Effector CD8-positive, alpha-beta T cell (primary cell): ENCODE measurements around the gene DDAH1.
"Not testable (repeated sequence)": the region's sequence is repeated elsewhere in the genome, so short reads cannot be mapped to it uniquely, and the experiment has no call there.

ENCODE experiments used
- DNase-seq: peaks from one replicate; lab custom pipeline; 2025; lab: John Stamatoyannopoulos, UW
- total RNA-seq, 4 experiments: gene quantifications; one replicate each; lab custom pipeline; 2026; lab: John Stamatoyannopoulos, UW

DDAH1 gene
- 0 to 1.3 (median 0.22) reads per million in 4 experiments for total RNA-seq

DNA sequence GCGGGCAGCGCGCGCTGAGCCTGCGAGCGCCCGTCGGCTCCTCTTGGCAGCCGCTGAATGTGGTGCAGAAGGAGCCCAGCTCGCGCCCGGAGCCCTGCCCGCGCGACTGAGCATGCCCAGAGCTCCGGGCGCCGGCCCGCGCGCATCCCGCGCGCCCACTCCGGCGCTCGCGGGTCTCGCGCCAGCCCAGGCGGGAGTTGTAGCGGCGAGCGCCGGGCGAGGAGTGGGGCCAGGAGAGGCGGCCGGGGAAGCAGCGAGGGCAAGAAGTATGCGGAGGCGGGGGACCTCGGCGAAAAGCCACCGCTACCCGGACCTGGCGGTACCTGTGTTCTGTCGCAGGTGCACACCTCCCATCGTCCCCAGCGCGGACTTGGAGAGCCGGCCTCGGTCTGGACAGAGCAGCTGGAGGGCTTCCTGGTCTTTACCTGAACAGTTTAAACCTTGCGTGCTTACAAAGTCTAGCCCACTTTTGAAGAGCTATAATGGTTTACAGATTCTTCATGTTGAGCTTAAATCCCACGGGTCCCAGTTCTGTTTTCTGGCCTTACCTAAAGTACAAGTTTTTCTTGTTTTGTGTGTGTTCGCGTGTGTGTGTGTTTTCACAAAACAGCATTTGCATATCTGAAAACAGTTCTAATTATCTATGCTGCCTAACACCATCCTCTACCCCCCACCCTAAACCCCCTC is at the start of gene DDAH1:
Gene DDAH1, minus strand, starts transcription at position 61 of the 687 bp plus-strand sequence. CDS start 114 bp downstream, outside the sequence.
- no peak for DNase-seq

DNA sequence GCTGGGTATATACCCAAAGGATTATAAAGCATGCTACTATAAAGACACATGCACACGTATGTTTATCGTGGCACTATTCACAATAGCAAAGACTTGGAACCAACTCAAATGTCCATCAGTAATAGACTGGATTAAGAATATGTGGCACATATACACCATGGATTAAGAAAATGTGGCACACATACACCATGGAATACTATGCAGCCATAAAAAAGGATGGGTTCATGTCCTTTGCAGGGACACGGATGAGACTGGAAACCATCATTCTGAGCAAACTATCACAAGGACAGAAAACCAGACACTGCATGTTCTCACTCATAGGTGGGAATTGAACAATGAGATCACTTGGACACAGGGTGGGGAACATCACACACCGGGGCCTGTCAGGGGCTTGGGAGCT is 49.0 kb upstream of the DDAH1 start:
- not testable (repeated sequence) for DNase-seq

DNA sequence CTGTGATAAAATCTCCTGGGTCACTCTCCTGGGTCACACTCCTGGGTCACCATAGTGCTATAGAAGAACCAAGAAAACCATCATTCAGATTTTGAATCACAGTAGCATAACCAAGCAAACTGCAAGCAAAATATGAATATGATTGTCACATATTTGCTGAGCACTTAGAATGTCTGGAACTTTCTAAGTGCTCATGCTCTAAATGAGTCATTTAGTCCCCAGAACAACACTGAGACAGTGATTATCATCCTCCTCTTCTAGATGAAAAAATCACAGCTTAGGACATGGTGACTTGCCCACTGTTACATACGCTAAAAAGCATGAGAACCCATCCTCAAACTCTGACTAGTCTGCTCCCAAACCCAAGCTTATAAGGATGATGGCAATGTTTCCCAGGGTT is 39.5 kb upstream of the DDAH1 start:
- no peak for DNase-seq

DNA sequence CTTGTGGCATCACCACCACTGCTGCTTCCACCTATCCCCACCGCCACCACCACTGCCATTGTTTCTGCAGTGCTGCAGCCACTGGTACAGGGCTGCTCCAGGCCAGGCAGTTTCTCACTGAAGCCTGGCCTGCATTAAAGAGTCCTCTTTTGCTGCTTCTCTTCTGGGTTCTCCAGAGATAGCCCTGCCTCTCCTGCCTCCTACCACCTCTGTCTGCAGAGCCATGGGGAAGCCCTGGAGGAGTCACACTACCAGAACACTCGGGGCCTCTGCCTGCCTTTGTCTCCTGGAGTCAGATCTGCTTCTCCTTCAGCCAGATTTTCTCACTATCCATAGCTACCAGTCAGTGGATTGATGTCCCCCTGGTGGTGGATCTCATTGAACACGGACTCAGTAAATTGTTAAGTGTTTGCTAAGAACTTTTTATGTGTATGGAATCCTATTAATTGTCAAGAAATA is 37.7 kb upstream of the DDAH1 start:
- DNase-seq: no peak

DNA sequence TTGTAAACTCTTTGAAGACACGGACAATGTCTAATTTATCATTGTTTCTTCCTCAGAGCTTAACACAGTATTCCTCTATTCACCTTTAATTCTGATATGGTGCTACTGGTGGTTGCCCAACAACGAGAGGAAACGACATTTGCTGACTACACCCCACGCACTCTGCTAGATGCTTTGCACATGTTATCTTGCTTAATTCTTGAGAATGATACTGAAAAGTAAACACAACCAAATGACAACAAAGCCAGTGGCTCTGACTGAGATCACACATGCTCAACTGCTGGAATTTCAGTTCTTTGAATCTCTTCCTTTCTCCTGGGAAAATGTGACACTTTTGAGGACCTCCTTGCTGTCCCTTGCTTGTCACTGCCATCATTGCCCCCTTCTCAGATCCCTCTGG is 37.2 kb upstream of the DDAH1 start:
- DNase-seq: no peak

DNA sequence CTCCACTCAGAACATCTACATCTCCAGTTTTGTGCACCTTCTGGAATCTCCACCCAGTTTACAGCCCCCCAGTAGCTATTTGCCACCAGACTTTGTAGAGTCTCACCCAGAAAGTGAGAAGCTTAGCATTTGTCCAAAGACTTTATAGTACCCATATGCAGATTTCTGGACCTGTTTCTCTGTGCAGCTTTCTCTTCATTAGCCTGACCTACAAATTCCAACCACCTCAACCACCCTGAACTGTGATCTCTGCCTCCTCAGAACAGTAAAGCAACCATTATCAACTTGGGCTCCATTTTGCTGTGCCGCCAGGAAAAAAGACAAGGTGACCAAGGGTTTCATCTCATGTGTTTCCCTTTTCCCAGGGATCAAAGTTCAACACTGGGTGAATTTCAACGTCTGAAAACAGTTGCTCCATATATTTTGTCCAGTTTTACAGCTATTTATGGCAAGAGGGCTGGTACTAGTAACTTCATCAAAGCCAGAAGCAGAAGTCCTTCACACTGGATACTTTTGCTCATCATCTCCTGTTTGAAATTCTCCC is 36.5 kb upstream of the DDAH1 start:
- no peak for DNase-seq

DNA sequence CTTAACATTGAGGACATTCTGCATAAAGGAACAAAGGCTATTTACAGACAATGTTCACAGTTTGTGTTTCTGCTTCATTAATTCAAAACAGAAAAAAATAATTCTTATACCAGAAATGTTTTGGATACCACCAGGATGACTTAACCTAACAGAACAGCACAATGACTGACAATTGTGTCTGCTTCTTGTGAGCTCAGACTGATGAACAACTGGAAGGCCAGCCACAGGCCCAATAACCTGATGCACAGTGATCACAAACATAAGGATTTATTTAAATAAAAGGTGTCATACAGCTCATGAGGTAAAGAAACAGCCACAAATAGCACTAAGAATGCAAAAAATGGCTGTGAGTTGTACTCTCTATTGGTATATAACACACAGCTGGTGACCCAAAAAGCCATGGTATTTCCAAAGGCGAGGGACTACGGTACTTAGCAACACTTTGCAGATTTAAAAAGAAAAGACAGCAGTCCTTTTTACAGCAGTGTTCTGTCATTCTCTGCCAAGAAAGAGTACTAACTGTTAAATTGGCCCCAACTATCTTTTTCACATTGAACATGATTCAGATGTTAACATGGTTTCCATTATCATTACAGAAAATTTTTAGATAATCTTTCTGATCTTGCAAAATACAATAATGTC is 32.1 kb upstream of the DDAH1 start:
- DNase-seq: no peak

DNA sequence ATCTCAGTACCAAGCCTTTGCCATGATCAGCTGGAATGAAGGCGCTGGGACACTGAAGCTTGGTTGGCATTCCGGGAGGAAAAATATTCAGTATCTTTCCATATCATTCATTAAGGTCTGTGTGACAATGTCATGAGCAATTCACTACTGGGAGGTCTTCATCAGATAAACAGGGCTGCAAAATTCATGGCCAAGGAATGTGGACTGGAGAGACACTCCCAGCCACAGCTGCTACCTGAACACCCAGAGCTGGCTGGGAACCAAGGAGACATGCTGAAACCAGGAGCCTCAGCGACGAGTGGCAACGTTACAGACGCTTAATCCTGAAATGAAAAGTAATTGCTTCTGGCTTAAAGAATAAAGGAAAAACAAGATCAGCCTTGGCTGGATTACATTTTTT is 30.6 kb upstream of the DDAH1 start:
- DNase-seq: no peak

DNA sequence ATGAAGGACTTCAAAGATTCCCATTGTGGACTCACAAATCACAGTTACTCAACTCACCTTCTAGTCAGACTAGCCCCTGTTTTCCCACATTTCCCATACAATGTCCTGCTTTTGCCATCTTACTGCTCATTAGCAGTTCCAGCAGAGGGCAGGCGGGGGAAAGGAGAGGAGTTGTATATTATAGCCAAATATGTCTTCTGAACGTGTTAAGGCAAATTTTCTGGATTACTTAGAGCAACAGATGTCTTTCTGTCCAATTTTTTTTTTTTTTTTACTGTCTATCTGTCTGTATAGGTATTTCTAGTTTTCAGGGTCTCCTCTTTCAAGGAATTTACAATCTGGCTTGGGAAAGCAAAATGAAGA is 29.9 kb upstream of the DDAH1 start:
- DNase-seq: no peak

DNA sequence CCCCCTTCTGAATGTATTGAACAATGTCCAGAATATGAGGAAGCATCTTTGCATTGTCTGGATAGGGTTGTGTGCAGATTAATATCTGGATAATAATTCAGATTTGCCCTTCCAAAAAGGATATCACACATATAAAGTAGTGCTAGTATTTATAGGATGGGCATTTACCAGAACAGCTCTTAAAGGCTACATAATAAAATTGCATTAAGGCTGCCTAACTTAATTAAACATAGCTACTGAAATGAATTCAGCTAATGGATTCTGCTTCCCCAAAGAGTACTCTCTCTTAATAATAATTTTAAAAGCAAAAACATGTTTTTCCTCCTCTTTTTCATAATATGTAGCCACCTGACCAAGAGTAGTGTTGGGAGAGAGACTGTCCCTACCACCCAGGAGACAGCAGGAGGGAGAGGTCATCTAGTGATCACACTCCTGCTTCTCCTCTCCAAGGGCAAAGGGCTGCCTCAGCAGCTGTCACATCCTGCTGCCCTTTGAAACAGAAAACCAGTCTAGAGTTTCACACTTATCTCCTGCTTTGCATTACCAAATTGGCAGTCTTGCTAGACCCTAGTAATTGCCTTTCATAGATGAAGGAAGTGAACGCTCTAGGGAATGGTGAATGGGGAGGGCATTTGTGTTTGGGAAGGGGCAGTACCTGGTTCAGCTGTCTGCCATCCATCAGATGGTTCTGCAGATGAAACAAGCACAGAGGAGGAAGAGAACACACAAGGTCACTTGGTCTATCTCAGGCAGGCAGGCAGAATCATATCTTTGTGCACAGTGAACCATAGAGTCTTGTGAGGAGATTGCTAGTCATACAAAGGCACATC is 29.3 kb upstream of the DDAH1 start:
- DNase-seq: no peak

DNA sequence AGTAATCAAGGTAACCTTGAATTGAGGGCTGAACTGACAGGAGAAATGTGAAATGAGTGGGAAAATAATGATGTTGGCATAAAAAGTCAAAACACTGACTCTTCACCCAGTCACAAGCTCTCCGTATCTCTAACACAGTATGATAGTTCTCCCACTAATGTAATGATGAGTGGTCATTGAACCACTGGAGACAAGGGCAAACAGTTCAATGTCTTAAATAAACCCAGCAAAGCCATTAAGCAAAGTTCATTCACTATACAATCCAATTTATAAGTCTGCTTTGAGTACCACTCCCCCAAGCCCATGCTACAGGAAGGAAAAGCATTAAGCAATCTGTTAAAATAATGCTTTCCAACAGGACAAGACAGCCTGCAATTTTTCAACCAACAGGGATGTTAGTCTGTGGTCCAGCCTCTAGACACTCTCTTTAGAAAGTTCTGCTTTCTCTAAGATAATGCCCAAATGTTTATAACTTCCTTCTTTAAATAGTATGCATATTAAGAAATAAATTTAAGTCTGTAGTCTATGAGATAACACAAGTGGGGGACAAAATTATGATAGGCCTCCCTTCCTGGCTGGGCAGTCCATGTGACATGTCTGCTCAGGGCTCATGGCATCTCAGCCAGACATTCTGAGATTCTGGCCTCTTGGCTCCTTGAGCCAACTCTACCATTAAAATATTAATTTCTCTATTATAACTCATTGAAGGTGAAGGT is 25.5 kb upstream of the DDAH1 start:
- no peak for DNase-seq

DNA sequence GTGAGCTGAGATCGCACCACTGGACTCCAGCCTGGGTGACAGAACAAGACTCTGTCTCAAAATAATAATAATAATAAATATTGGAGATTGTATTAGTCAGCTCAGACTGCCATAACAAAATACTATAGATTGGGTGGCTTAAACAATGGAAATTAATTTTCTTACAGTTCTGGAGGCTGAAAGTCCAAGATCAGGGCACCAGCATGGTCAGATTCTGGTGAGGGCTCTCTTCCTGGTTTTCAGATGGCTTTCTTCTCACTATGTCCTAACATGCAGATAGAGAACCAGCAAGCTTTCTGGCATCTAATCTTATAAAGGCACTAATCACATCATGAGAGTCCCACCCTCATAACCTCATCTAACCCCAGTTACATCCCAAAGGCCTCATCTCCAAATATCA is 23.2 kb upstream of the DDAH1 start:
- no peak for DNase-seq

DNA sequence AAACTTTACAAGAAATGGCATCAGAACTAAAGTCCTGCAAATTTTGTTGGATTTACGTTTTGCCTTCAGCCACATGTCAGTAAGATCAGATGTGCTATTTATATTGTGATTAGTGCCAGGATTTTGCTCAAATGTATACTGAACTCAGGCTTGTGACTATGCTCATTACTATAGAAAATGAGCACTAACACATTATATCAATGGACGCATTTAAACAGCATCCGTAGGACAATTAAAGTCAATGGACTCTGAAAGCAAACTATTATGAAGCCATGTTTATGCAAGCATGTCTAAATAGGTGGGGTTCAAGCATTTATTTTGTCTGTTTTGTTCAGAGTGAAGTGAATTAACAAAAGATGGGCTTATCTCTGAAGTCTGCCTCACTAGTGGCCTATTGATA is 20.6 kb upstream of the DDAH1 start:
- DNase-seq: no peak

DNA sequence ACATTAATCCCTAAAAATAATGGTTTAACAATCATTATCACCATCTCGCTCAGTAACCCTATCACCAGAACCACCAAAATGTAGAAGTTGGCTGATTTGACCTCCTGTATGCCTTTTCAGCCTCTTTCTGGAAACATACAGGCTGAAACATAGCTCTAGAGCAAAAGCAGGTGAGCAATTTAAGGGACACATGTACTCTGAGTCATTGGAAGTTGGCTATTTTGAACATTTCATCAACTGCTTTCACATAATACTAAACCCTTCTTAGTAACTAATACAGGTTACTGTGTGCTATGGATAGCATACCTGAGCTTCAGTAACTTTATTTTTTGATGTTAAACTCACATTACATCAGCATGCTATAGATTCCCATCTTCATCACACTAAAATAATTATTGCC is 19.8 kb upstream of the DDAH1 start:
- no peak for DNase-seq

DNA sequence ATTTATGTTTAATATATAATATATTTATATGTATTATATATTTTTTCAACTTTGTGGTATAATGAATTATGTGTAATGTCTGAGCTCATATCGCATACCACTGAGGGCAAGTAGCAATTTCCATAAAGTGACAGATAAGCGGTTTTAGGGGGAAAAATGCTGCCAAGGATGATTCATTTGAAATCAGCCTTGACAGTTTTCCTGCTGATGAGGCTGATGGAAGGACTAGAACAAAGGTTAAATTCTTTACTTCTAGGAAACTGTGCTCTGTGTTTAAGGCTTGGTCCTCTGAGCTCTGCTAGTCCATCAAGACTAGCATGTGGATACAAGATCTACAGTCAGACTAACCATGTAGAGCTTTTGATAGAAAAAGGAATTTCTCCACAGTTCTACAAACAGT is 19.3 kb upstream of the DDAH1 start:
- DNase-seq: no peak

DNA sequence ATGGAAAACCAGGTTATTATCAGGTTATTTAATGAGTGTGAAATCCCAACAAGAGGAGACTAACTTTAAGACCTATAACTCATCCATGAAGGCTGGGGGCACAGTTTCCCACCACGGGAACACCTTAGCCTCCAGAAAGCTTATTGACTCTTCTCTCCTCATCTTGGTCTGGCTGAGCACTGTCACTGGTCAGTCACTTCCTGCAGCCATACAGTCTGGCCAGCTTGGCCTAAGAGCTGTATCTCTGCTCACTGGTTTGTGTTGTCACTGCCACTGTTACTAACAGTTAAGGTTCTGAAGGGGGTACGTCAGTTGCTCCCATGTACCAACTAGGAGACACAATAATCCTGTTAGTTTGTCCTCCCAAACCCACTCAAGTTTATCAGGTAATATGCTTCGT is 16.7 kb upstream of the DDAH1 start:
- no peak for DNase-seq

DNA sequence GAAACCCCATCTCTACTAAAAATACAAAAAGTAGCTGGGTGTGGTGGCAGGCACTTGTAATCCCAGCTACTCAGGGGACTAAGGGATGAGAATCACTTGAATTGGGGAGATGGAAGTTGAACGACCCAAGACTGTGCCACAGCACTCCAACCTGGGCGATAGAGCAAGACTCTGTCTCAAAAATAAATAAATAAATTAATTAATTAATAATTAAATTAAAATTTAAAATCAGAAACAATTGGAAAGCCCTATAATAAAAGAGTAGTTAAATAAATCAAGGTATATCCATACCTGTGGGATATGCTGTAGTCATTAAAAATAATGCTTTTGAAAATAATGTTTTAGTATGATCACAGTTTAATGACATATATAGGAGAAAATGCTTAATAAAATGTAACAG is 15.6 kb upstream of the DDAH1 start:
- DNase-seq: no peak

DNA sequence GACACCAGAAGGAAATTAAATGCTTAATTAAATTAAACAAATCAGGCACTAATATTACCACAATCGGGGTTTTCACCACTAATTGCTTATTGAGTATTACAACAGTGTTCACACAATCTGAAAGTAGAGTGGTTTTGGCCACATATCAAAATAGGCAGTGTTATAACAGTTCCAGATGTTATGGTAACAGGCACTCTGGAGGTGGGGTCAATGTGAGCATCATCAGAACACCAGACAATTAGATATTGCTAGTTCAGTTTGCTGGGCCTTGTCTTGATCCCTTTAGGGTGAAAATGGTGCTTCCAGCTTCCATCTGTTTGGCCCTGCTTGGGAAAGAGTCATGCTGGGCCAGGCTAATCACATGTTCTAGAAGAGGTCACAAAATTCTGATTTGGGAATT is 14.5 kb upstream of the DDAH1 start:
- no peak for DNase-seq

DNA sequence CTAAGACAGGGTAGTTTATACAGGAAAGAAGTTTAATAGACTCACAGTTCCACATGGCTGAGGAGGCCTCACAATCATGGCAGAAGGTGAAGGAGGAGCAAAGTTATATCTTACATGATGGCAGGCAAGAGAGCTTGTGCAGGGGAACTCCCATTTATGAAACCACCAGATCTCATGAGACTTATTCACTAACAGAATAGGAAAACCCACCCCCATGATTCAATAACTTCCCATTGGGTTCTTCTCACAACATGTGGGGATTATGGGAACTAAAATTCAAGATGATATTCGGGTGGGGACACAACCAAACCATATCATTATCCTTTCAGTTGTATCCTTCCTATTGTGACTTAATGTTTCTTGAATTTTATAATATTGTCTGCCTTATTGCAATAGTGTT is 13.4 kb upstream of the DDAH1 start:
- DNase-seq: no peak

DNA sequence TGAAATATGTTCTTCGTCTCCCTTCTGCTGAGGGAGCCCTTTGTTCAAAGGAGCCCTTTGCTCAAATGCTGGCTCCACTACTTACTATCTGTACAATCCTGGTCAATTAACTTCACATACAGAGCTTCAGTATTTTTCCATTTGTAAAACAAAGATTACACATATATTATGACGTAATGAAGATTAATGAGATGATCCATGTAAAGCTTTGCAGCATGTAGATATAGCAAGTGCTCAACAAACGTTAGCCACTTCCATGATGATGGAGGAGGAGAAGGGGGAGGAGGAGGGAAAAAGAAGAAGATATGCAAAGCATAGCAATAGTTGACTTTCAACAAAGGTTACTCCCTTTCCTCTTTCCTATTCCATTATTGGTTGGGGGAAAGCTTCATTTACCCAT is 10.1 kb upstream of the DDAH1 start:
- DNase-seq: no peak

DNA sequence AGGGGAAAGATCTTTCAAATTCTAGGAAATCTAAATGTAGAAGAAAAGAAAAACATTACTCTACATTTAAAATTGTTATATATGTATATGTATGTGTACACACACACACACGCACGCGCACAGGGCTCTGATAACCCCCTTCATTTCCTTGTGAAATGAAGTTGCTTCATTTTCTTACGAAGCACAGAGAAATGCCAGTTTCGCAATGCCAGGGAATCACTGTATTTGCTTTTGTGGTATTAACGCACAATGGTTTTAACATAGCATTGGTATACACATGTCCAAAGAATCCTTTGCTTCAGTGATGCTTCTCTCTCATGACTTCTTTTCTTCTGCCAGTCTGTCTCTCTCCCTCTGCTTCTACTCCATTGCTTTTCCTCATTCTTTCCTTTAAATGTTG is 8.4 kb upstream of the DDAH1 start:
- DNase-seq: no peak

DNA sequence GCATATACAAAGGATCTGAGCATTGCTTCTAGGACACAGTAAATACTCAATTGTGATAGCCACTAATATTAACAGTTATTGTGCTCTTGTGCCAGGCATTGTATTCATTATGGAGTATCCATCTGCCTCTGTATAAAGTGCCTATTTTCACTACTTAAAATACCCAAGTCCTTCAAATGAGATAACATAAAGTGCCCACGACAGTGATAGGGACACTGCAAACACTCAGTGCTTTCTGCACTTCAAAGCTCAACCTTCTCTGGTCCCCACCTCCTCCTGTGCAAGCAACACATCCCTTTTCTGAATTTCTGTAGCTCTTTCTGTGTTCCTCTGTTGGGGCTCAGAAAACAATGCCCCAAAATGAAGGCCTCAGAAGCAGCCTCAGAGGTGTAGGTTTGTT is 6.6 kb upstream of the DDAH1 start:
- no peak for DNase-seq
